GM21390 (cell line): ENCODE data around the gene PRICKLE2.

Experiments
- ATAC-seq: cut with Tn5 transposase; IDR thresholded peaks from one replicate; pipeline ENCODE4 v1.9.1; 2021; ENCODE audit not compliant: unreplicated experiment

The PRICKLE2 gene

GRCh38 chr3:64161481-64161952 is 63.7 kb downstream of the PRICKLE2 start:
- ATAC-seq: no peak

GRCh38 chr3:64160000-64160695 is 65.1 kb downstream of the PRICKLE2 start:
- no peak for ATAC-seq

- no peak for ATAC-seq
Observed at GRCh38 chr3:64158334-64158733, 66.9 kb downstream of the PRICKLE2 start.

- no peak for ATAC-seq
Observed at GRCh38 chr3:64157150-64158035, 67.9 kb downstream of the PRICKLE2 start.

GRCh38 chr3:64155328-64155727 is 69.9 kb downstream of the PRICKLE2 start:
- ATAC-seq: no peak

GRCh38 chr3:64152676-64153466 is 72.4 kb downstream of the PRICKLE2 start:
- no peak for ATAC-seq

GRCh38 chr3:64152086-64152485 is 73.2 kb downstream of the PRICKLE2 start:
- ATAC-seq: no peak

GRCh38 chr3:64151342-64151871 is 73.9 kb downstream of the PRICKLE2 start:
- no peak for ATAC-seq

- ATAC-seq: no peak
Observed at GRCh38 chr3:64150623-64151207, 74.6 kb downstream of the PRICKLE2 start.

- no peak for ATAC-seq
Observed at GRCh38 chr3:64149886-64150285, 75.4 kb downstream of the PRICKLE2 start.

- no peak for ATAC-seq
Observed at GRCh38 chr3:64148955-64149653, 76.2 kb downstream of the PRICKLE2 start.

- no peak for ATAC-seq
Observed at GRCh38 chr3:64147211-64147610, 78.1 kb downstream of the PRICKLE2 start.

GRCh38 chr3:64145438-64145837 is 79.8 kb downstream of the PRICKLE2 start:
- ATAC-seq: no peak

- no peak for ATAC-seq
Observed at GRCh38 chr3:64144241-64144900, 80.9 kb downstream of the PRICKLE2 start.

GRCh38 chr3:64143409-64144130 is 81.7 kb downstream of the PRICKLE2 start:
- no peak for ATAC-seq

- ATAC-seq: no peak
Observed at GRCh38 chr3:64141476-64141875, 83.8 kb downstream of the PRICKLE2 start.

GRCh38 chr3:64140651-64141050 is 84.6 kb downstream of the PRICKLE2 start:
- ATAC-seq: no peak

GRCh38 chr3:64138656-64139375 is 86.5 kb downstream of the PRICKLE2 start:
- no peak for ATAC-seq
